UCSD-AML1 (cell line): ENCODE data around the gene RCVRN.

Experiments
- DNase-seq: peaks from one replicate; lab custom pipeline; 2025; ENCODE audit not compliant: unreplicated experiment; lab: John Stamatoyannopoulos, UW

Gene RCVRN

DNA sequence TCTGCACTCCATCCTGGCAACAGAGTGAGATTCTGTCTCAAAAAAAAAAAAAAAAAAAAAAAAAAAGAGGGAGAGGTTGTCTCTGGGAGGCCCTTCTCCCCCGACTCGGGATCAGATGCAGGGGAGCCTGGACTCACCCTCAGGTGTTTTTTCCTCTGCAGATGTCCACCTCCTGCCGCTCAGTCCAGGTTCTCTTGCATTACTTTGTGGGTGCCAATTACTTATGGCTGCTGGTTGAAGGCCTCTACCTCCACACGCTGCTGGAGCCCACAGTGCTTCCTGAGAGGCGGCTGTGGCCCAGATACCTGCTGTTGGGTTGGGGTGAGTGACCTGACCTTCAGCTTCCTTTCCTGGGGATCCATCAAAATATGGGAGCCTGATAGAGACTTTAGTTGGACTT lies 45.3 kb downstream of the RCVRN start:
- no peak for DNase-seq

DNA sequence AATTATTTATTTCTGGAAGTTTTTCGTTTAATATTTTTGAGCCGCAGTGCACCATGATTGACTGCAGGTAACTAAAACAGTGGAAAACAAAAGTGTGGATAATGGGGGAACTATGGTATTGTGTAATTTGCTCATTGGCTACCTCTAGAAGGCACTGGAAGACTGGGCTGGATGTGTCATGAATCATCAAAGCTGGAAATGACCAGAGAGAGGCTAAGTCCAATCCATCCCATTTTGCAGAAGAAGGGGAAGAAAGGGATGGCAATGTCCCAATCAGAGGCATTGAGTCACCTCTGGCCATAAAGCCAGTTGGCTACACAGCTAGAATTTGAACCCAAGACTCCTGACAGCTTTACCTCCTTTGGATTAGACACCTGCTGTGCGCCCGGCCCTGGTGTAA lies 50.0 kb downstream of the RCVRN start:
- no peak for DNase-seq

DNA sequence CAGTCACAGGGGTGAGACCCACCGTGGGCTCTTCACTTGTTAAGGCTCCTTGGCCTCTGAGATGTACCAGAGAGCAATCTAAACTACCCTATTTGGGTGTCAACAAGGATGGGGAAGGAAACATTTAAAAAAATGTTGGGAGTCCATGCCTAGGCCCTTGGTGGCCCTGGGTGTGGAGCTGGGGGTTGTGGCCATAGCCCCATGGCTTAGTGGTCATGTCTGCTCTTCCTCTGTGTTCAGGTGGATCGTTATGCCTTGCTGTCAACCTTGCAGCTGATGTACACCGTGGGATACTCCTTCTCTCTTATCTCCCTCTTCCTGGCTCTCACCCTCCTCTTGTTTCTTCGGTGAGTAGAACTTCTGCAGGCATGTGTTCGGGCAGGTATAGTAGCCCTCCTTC lies 50.8 kb downstream of the RCVRN start:
- DNase-seq, result no peak

DNA sequence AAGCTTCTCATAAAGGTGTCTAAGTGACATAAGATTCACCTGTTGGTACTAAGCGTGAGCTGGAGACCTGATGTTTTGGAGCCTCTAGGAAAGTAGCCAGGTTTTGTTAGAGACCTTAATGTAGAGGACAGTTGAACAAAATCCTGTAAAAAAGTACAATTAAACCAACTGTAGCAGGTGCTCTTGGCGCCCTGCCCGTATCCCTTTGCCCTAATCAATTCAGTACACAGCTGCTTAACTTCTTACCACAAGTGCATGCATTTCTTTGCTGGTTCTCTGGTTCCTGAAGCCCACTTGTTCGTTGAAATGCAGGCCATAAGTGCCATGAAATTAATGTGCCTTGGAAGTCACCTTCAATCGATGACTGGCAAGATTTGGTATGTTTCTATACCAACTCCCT lies 54.9 kb downstream of the RCVRN start:
- DNase-seq, result no peak
